Measurements from ENCODE around the gene PANK3. TPM values are rescaled to one million over a fixed set of nuclear protein-coding genes. Genes with fewer than 3 reads are reported as not detected.
A peak's percentile ranks its signal among the peaks of the same experiment; 100 is the strongest.

Gene PANK3
- total RNA-seq = 10 to 100 TPM; 24.9 to 39.2 TPM

DNA sequence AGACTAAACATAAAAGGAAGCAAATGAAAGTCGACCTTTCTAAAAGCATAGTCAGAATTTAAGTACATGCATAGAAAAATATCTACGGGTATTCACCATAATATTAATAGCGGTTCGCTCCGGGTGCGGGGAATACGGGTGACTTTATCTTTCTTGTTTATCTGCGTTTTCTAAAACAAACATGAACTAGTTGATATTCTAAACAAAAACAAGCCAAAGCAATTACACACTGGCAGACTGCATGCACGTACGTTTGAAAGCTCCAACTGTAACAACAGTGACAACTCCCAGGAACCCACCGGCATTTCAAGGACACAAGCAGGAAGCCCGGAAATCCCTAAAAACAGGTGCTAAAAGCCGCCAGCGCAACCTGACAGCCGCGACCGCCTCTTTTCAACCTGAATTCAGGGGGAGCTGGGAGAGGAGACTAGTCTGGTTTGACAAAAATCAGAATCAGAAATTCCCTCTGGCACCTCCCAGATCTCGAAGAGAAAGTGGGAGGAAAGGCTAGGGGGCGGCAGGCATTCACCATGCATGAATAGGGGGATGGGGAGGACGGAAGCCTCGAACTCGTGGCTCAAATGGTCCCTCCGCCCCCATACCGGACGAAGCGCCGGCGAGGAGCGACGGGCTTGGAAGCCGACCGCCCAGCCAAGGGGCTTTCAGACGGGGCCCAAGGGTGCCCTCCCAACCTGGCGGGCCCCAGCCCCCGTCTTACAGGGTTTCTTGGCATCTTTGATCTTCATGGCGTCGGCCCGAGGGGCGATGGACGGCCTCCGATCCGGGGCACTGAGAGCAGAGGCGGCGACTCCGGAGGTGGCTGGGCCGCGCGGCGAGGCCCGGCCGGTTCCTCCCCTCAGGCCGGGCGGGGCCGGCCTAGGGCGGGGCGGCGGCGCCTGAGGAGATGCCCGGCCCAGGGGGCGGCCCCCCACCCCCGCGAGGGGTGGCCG lies at the start of gene PANK3:
TSS of gene PANK3 (minus strand) at position 831 of the 950 bp plus-strand sequence. CDS start at position 746, 85 bp downstream.
- no peaks in the 10 kb centered on the region for H3K9me3 ChIP-seq
- peak within 1 kb of the TSS; percentile 95 for H3K4me3 ChIP-seq
- H3K27ac ChIP-seq = peak within 1 kb of the TSS; percentile 87 to 92
- H3K36me3 ChIP-seq = no peaks in the 10 kb centered on the region
- DNase-seq (ENCODE audit: low spot score) = peak; percentile 26
- peaks cover 13 to 39% of the 10 kb centered on the region in 2 donors for H3K4me1 ChIP-seq (ENCODE audit: control insufficient read depth in 1 of 2, low read depth in 2 of 2)
- TF ChIP-seq, protein P1, sequence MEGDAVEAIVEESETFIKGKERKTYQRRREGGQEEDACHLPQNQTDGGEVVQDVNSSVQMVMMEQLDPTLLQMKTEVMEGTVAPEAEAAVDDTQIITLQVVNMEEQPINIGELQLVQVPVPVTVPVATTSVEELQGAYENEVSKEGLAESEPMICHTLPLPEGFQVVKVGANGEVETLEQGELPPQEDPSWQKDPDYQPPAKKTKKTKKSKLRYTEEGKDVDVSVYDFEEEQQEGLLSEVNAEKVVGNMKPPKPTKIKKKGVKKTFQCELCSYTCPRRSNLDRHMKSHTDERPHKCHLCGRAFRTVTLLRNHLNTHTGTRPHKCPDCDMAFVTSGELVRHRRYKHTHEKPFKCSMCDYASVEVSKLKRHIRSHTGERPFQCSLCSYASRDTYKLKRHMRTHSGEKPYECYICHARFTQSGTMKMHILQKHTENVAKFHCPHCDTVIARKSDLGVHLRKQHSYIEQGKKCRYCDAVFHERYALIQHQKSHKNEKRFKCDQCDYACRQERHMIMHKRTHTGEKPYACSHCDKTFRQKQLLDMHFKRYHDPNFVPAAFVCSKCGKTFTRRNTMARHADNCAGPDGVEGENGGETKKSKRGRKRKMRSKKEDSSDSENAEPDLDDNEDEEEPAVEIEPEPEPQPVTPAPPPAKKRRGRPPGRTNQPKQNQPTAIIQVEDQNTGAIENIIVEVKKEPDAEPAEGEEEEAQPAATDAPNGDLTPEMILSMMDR (IDR thresholded peaks at IDR 0.05) = no peak
- H3K27me3 ChIP-seq (replicated peaks; ENCODE audit: insufficient read depth) = no peaks in the 10 kb centered on the region
- peak; percentile 90 for ATAC-seq (ENCODE audit: insufficient number of reproducible peaks, low FRiP score, low read depth)

- Histone ChIP-seq H3K4me1 (ENCODE audit: control insufficient read depth in 1 of 2, low read depth in 2 of 2) (no peaks in the 10 kb centered on the region), H3K27ac (no peak overlapping the region), H3K27me3 (replicated peaks; ENCODE audit: insufficient read depth) (no peaks in the 10 kb centered on the region), H3K4me3 (no peak overlapping the region), H3K36me3 (no peaks in the 10 kb centered on the region), H3K9me3 (no peaks in the 10 kb centered on the region)
- DNase-seq (ENCODE audit: low spot score) = no peak
- TF ChIP-seq, protein P1 (IDR thresholded peaks at IDR 0.05) = no peak
- ATAC-seq (ENCODE audit: insufficient number of reproducible peaks, low FRiP score, low read depth) = no peak
Measured at GRCh38 chr5:168624850-168625364, 45.7 kb upstream of the PANK3 start.

DNA sequence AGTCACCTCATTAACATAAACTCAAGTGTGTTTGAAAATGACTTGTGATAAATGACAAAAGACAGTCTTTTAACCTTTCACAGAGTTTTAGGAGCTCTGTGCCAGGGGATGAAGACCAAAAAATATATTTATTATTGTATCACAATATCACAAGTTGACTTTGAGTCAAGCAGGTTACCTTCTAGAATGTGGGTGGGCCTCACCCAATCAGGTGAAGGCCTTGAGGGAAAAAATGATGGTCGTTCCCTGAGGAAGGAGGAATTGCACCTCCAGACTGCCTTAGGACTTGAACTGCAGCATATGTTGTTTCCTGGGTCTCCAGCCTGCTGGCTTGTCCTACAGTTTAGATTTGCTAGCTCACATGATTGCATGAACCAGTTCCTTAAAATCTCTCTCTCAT lies 41.6 kb upstream of the PANK3 start:
- Histone ChIP-seq H3K27ac (no peak overlapping the region), H3K4me3 (no peak overlapping the region), H3K9me3 (no peaks in the 10 kb centered on the region), H3K36me3 (no peaks in the 10 kb centered on the region), H3K4me1 (ENCODE audit: control insufficient read depth in 1 of 2, low read depth in 2 of 2) (no peaks in the 10 kb centered on the region), H3K27me3 (replicated peaks; ENCODE audit: insufficient read depth) (no peaks in the 10 kb centered on the region)
- ATAC-seq (ENCODE audit: insufficient number of reproducible peaks, low FRiP score, low read depth) (no peak), DNase-seq (ENCODE audit: low spot score) (no peak)
- TF ChIP-seq, protein P1 (IDR thresholded peaks at IDR 0.05) = no peak

- Histone ChIP-seq H3K36me3 (no peaks in the 10 kb centered on the region), H3K9me3 (no peaks in the 10 kb centered on the region), H3K27ac (no peak overlapping the region), H3K27me3 (replicated peaks; ENCODE audit: insufficient read depth) (no peaks in the 10 kb centered on the region), H3K4me3 (no peak overlapping the region), H3K4me1 (ENCODE audit: control insufficient read depth in 1 of 2, low read depth in 2 of 2) (no peaks in the 10 kb centered on the region)
- TF ChIP-seq, protein P1 (IDR thresholded peaks at IDR 0.05) = no peak
- ATAC-seq (ENCODE audit: insufficient number of reproducible peaks, low FRiP score, low read depth) (no peak), DNase-seq (ENCODE audit: low spot score) (no peak)
Measured at GRCh38 chr5:168614661-168615060, 35.5 kb upstream of the PANK3 start.

- Histone ChIP-seq H3K36me3 (no peaks in the 10 kb centered on the region), H3K9me3 (no peaks in the 10 kb centered on the region), H3K27me3 (replicated peaks; ENCODE audit: insufficient read depth) (no peaks in the 10 kb centered on the region), H3K27ac (no peak overlapping the region), H3K4me3 (no peak overlapping the region), H3K4me1 (ENCODE audit: control insufficient read depth in 1 of 2, low read depth in 2 of 2) (no peaks in the 10 kb centered on the region)
- DNase-seq (ENCODE audit: low spot score) (no peak), ATAC-seq (ENCODE audit: insufficient number of reproducible peaks, low FRiP score, low read depth) (no peak)
- TF ChIP-seq, protein P1 (IDR thresholded peaks at IDR 0.05) = no peak
Measured at GRCh38 chr5:168613996-168614395, 34.8 kb upstream of the PANK3 start.
